G401.6 (cell line): ENCODE results near the gene ARHGEF39.
"Not testable (repeated sequence)": the region's sequence is repeated elsewhere in the genome, so short reads cannot be mapped to it uniquely, and the experiment has no call there.

Source experiments
- FAIRE-seq: peaks from 2 replicates; lab custom pipeline; 2012; peaks lifted over from hg19 to GRCh38; lab: Jason Lieb, UNC

Gene ARHGEF39

DNA sequence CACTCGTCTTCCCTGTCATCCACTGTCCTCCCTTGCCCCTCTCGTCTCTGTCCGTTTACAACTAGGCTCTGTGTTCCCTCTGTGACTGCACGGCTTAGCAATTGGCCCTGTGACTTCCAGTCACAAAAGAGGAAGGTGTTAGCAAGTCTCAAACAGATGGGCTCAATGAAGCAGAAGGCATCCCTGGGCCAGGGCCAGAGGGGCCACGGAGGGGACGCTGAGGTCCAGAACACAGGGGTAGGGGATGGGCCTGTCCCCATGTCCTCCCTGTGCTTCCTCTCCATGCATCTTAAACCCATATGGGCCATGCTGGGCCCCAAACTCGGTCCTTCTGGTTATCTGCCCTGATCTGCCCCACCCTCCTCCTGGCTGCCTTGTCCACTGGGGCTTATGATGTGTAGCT, 46.7 kb downstream of the ARHGEF39 start, which contains the start of gene CD72:
CD72 (minus strand) TSS at position 89 of the 403 bp plus-strand sequence. CDS start 110 bp downstream, outside the sequence.
- no peak for FAIRE-seq

DNA sequence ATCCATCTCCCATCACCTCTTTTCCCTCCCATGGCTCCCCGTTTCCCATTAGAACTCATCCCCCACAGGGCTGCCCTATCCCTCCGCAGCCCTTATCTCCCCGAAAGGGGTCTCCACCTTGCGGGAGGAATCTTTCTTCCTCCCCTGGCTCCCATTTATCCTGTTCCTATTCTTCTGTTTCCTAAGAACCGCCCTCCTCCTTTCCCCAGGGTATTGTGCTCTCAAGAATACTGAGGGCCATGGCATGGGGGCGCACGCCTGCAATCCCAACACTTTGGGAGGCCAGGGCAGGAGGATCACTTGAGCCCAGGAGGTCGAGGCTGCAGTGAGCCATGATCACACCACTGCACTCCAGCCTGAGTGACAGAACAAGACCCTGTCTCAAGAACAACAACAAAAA, 47.4 kb downstream of the ARHGEF39 start:
- FAIRE-seq, result no peak

DNA sequence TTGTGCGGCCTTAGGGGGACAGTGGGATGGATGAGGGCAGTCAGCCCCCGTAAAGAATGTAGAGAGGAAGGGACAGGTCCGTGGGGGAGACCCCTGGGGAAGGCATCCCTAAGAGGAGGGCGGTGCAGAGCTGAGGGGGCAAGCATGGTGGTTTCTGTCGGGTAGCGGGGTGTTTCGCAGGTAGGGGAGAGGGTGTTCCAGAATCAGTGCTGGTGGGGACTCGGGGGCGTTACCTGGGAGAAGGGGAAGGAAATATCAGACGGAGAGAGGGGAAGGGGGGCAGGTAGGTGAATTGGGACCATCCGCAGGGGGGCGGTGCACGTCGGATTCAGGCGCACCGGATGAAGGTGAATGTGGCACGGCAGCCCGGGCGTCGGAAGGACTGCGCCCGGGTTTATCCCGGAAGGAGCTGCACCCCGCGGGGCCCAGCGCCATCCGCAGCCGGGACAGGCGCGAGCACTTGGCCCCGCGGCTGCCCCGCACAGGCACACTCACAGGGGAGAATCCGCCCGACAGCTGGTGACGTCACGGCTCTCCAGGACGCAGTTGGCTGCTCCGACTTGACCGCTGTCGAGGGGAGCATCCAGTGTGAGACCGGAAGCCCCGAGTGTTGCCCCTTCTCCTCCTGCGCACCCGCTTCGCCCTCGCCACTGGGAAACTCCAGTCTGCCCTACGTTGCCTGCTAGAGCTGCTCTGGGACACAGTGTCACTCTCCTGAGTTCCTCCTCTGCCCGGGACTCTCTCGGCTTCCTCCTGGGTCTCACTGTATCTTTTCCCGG, 48.1 kb downstream of the ARHGEF39 start:
- no peak for FAIRE-seq

DNA sequence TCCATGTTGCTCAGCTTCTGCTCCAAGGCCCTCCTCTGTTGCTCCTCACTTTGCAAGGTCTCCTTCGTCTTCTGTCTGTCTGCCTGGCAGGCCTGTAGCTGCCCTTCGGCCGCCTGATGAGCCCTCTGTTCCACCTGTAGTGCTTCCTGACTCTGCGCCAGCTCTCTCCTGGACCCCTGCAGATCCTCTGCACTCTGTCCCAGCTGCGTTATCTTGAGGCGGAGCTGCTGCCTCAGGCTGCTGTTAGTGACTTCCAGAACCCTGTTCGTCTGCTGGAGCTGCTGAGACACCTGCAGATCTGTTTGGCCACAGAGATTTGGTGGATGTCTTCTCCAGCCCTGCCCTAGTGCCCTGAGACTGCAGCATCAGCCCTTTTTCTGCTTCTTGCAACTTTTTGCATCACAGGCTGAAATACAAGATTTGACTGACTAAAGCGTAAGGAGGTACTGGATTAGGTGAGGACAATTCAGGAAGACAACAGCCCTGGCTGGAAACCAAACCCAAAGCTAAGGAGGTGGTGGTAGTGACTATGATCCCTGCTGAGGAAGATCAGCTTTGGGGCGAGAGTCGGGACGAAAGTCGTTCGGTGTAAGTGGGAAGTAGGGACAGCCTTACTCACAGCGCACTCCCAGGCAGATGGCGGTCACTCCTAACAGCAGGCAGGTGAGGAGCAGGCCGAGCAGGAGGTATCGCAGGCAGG, 48.9 kb downstream of the ARHGEF39 start:
- FAIRE-seq, result no peak

DNA sequence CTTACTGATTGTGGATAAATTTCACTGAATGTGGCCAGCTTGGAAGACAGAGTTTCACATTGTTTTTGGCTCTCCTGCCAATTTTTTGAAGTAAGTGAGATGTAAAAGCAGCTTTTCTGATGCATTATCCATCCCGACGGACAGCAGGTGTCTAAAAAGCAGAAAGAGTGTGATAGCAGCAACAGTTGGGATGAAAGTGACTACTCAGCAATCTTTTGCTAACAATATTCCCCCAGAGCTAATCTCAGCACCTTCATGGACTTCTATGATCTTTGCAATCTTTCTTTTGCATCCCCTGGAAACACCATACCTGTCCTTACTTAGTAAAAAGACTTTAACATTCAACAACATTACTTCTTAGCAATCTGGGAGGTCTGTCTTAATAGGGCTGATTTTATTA, 52.2 kb downstream of the ARHGEF39 start:
- no peak for FAIRE-seq

DNA sequence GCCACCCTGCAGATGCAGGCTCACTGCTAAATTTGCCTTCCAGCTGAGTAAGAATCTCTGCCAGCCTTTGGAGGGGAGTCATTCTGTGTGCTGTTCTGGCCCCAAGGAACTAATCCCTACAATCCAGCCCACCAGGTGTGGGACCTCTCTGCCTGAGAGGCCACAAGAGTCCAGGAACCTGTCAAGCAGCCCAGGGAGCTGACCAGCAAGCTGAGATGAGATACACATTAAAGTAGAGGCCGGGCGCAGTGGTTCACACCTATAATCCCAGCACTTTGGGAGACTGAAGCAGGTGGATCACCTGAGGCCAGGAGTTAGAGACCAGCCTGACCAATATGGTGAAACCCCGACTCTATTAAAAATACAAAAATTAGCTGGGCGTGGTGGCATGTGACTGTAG, 52.9 kb downstream of the ARHGEF39 start:
- not testable (repeated sequence) for FAIRE-seq

DNA sequence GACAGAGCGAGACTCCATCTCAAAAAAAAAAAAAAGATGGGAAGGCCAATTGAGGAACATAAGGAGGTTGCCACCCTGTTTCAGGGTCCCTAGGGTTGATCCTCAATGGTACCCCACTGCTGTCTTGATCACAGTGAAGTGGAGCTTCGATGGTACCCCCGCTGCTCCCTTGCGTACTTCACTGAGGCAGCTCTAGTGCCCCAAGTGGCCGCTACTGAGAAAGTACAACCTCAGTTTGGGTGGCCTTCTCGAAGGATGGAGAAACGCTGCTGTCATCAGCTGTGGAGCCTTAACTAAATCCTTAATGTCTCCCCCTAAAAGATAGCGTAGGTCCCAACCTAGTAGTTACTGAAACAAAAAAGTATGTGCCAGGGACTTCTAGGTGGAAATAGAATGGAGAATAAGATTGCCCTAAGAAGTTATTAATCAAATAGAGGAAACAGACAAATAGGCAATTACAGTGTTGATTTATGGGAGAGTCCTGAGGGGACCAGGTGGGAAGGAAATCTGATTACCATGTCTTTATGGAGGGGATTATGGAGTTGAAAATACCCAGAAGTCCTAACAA, 53.7 kb downstream of the ARHGEF39 start:
- no peak for FAIRE-seq

DNA sequence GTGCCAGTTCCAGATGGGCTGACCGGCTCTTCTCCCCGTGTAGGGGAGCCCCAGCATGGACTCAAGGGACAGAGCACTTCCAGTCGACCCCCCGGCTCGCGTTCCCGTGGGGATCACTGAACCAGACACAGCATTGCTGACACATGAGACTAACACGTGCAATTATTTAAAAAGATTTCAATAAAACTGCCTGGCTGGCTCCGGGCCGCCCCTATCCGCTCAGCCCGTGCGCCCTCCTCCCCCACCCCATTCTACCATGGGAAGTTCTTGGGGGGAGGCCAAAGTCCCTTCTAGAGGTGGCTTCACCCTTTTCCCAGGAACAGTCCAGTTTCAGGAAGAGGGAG, 55.2 kb downstream of the ARHGEF39 start:
- no peak for FAIRE-seq
